ENCODE data around the gene CHPF.

CHPF gene, protein sequence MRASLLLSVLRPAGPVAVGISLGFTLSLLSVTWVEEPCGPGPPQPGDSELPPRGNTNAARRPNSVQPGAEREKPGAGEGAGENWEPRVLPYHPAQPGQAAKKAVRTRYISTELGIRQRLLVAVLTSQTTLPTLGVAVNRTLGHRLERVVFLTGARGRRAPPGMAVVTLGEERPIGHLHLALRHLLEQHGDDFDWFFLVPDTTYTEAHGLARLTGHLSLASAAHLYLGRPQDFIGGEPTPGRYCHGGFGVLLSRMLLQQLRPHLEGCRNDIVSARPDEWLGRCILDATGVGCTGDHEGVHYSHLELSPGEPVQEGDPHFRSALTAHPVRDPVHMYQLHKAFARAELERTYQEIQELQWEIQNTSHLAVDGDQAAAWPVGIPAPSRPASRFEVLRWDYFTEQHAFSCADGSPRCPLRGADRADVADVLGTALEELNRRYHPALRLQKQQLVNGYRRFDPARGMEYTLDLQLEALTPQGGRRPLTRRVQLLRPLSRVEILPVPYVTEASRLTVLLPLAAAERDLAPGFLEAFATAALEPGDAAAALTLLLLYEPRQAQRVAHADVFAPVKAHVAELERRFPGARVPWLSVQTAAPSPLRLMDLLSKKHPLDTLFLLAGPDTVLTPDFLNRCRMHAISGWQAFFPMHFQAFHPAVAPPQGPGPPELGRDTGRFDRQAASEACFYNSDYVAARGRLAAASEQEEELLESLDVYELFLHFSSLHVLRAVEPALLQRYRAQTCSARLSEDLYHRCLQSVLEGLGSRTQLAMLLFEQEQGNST

DNA sequence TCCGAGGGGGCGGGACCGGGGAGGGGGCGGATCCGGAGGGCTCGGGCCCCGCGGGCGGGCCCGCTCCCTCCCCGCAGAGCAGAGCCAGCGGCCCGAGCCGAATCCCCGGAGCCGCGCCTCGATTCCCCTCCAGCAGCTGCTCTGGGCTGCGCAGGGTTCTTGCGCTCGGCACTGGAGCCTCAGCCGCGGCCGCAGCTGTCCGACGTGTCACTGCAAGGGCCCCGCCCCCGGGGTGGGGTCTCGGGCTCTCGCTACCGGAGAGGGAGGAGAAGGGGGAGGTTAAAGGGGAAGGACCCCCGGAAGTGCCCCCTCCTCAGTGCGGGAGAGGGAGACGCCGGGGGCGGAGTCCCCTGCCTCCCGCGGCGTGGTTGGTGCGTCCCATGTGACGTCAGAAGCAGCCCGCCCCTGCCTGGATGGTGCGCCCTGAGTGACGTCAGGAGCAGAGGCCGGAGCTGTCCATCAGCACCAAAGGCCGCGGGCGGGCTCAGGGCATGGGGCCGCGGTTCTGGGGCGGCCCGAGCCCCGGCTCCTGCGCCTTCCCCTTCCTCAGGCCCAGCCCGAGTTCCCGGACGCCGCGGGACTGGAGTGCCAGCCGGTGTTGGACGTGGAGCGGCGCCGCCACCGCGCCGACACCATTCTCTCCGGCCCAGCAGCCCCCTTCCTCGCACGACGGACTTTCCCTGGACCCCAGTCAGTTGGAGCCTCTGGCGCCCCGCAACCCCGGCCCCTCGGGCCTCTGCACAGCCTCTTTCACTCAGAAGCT is at the start of gene CHPF, which contains the start of gene TMEM198:
TSS of gene CHPF (minus strand) at position 214 of the 763 bp plus-strand sequence. CDS start 271 bp downstream, outside the sequence.
TSS of gene TMEM198 (plus strand) at position 433 of the 763 bp plus-strand sequence. CDS start 700 bp downstream, outside the sequence.
- peak; percentile 79 for DNase-seq (ENCODE audit: low read depth)

DNA sequence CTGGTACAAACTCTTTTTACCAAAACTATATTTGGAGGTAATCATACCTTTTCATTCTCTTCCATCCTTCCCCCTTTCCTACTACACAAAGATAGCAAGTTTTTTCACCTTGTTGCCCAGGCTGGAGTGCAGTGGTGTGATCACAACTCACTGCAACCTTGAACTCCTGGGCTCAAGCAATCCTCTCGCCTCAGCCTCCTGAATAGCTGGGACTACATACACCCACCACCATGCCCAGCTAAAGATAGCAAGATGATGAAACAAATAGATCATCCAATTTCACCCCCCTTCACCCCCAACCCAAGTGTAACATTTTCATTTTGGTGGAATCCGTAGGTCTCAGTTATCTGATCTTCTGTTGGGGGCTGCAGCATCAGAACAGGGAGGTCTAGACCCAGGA is 49.5 kb upstream of the CHPF start:
- DNase-seq (ENCODE audit: low read depth): no peak

DNA sequence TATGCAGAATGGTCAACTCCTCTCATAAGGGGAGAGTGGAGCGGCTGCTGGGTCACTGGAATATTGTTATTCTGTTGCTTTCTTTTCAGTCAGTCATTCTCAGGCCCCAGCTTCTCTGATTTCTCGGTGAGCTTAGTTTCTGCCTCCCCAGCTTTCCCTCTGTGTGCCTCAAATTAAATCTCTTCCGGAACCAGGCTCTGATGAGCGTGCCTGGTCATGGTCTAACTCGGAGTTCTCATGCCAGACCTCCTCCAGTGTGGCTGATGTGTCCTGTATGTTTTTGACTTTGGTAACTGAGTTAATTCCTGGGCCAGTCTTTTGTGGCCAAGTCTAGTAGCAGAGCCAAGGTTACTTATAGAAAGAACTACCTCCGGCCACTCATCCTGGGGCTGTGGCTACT is 49.1 kb upstream of the CHPF start:
- no peak for DNase-seq (ENCODE audit: low read depth)

DNA sequence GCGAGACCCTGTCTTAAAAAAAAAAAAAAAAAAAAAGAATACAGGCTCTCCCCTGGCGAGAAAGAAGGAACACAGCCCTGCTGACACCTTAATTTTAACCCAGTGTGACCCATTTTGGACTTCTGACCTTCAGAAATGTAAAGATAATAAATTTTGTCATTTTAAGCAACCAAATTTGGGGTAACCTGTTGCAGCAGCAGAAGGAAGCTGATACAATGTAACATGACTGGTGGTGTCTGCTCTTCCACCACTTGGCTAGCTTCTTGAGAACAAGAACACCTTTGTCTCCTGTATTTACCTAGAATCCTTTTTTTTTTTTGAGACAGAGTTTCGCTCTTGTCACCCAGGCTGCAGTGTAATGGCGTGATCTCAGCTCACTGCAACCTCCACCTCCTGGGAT is 47.5 kb upstream of the CHPF start:
- DNase-seq (ENCODE audit: low read depth): no peak

DNA sequence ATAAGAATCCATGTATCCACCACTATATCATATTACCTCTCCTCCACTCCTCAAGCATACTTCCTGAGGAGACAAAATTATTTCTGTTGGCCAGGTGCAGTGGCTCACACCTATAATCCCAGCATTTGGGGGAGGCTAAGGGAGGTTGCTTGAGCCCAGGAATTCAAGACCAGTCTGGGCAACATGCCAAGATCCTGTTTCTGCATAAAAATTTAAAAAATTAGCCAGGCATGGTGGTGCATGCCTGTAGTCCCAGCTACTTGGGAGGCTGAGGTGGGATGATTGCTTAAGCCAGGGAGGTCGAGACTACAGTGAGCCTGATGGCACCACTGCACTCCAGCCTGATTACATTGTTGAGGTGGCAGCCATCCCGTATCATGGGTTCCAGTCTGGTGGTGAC is 37.7 kb upstream of the CHPF start:
- DNase-seq (ENCODE audit: low read depth): no peak

DNA sequence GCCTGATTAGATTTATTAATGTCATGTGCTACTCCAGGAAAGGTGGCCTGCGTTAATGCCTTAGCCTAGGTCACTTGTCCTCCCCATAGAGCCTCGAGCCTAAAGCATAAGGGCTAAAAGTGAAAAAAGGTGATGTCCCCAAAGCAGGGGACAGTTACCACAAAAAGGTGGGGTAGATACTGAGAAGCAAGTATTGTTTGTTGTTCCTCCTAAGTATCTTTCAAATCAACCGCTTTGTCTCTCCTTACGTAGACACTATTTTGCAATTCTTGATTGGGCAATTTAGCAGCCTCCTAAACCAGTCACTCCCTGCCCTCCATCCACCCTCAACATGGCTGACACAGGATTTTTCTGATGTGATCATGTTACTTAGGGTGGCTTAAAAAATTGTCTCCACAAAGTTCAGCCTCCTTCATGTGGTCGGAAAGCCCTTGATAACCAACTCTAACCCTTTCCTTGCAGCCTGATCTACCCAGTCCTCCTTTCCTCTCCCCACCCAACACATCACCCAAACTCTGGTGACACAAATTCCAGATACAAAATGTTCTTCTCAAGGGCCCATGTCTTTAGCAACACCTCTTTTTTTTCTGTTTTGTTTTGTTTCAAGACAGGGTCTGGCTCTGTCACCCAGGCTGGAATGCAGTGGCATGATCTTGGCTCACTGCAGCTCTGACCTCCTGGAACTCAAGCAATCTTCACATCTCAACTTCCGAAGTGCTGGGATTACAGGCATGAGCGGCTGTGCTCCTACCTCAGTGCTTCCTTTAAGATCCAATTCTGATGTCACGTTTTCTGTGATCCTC is 35.4 kb upstream of the CHPF start:
- DNase-seq (ENCODE audit: low read depth): no peak

DNA sequence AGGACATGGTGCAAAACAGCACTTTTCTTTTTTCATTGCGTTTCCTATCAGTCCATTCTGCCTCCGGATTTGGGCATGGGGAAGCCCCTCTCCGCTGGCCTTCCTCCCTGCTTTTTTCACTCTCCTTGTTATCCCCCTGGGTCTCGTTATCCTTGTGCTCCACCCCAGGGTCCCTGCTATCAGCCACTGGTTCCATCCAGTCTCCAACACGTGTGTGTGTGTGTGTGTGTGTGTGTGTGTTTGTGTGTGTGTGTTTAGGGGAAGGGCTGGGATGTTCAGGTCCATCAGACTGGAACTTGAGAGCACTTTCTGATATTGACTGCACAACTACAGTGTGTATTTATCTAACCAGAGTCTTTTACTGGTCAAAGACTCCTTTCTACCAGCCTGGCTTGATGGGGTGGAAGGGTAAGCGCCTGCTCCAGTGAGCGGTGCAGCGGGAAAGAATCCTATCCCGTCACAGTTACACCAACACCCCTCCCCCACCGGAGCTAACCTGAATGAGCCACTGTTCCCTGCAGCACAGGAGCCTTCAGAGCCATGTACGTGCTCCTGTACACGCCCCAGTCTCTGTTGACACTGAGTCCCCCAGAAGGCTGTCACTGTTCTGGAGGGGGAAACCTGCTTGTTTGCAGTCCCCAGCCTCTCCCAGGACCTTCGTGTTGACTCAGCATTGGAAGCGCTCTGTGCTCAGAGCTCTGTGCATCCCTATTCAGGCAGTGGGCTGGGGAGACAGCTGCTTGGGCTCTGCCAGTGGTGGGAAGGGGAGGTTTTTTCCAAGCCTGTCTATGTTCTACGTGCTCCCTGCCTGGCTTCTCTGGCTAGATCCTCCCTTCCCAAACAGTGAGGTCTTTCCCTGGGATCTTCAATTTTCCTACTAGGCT is 33.1 kb upstream of the CHPF start:
- no peak for DNase-seq (ENCODE audit: low read depth)

DNA sequence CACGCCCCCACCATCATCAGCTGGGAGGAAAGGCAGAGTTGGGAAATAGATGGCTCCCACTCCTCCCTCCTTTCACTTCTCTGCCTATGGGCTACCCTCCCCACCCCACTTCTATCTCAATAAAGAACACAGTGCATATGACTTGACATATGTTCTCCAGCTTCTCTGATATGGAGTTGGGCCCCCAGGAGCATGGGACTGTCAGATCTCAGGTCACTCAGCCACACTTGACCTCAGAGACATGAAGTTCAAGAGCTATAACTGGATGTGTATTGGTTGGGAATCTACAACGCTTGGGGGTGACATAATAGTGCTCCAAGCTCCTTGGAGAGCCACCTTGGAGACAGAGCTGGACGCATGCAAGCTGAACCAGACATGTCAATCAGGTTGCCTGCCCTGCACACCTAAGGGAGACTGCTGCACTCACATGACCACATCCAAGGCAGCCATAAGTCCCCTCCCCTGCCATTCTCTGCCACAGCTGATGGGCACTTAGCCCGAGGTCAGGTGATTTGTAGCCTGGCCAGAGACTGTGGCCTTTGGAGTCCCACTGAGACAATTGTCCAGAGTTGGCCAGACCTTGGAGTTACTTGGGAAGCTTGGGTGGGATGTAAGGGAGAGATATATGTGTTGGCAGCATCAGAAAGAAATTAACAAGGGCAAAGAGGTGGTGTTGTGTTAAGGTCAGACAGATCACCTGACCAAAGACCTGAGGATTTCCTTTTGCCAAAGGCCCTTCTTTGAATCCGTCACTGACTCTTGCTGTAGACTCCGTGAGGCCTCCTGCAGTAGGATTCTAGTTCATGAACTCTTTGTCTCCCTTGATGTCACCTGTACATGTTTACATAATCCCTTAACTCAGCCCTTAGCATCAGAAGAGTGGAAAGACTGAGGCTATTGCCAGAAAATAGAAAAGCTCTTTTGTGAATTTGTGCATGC is 32.2 kb upstream of the CHPF start:
- DNase-seq (ENCODE audit: low read depth): no peak

DNA sequence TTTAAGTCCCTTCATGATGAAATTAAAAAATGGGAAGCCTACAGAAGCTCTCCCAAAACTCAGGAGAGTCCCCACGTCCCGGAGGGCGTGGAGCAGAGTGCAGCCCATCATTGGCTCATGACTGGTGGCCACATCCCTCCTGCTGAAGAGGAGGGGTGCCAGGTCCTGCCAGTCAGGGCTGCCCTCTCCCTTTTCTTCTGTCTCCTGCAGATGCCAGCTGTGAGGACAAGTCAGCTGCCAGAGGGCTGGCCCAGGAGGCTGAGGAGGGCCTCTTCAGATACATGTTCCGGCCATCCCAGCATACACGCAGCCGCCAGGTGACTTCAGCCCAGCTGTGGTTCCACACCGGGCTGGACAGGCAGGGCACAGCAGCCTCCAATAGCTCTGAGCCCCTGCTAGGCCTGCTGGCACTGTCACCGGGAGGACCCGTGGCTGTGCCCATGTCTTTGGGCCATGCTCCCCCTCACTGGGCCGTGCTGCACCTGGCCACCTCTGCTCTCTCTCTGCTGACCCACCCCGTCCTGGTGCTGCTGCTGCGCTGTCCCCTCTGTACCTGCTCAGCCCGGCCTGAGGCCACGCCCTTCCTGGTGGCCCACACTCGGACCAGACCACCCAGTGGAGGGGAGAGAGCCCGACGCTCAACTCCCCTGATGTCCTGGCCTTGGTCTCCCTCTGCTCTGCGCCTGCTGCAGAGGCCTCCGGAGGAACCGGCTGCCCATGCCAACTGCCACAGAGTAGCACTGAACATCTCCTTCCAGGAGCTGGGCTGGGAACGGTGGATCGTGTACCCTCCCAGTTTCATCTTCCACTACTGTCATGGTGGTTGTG is 31.1 kb upstream of the CHPF start:
- no peak for DNase-seq (ENCODE audit: low read depth)

DNA sequence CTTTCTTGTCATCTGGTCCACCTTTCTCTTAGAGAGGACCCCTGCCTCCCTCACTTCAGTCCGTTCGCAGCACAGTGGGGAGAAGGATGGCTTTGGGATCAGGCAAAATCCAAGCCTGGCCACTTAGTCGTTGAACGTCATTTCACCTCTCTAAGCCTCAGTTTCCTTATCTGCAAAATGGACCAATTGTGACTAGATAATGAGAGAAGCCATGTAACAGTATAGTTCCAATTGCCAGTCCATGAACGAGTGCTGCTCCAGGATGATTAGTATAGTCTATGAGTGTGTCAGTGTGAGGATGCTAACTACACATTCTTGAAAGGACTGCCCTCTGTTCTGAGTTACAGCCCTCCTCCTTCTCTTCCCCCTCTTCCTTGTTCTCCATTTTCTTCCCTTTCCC is 29.6 kb upstream of the CHPF start:
- no peak for DNase-seq (ENCODE audit: low read depth)

DNA sequence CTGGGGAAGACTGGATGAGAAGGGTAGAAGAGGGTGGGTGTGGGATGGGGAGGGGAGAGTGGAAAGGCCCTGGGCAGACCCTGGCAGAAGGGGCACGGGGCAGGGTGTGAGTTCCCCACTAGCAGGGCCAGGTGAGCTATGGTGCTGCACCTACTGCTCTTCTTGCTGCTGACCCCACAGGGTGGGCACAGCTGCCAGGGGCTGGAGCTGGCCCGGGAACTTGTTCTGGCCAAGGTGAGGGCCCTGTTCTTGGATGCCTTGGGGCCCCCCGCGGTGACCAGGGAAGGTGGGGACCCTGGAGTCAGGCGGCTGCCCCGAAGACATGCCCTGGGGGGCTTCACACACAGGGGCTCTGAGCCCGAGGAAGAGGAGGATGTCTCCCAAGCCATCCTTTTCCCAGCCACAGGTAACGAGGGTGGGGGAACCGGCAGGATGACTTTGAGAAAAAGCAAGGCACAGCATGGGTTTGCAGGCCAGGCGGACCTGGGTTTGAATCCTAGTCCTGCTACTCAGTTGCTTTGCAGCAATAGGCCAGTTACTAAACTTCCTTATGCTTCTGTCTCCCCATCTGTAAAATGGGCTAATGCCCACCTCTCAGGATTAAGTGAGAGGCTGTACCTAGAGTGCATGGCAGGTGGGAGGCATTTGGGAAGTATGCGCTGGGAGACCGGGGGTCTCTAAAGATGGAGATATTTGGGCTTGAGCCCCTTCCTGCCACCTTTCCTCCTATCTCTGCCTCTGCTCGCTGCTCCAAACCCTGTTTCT is 28.8 kb upstream of the CHPF start, which contains the start of gene INHA:
TSS of gene INHA (plus strand) at position 74 of the 765 bp plus-strand sequence. CDS start at position 139, 65 bp downstream.
- DNase-seq (ENCODE audit: low read depth): no peak

DNA sequence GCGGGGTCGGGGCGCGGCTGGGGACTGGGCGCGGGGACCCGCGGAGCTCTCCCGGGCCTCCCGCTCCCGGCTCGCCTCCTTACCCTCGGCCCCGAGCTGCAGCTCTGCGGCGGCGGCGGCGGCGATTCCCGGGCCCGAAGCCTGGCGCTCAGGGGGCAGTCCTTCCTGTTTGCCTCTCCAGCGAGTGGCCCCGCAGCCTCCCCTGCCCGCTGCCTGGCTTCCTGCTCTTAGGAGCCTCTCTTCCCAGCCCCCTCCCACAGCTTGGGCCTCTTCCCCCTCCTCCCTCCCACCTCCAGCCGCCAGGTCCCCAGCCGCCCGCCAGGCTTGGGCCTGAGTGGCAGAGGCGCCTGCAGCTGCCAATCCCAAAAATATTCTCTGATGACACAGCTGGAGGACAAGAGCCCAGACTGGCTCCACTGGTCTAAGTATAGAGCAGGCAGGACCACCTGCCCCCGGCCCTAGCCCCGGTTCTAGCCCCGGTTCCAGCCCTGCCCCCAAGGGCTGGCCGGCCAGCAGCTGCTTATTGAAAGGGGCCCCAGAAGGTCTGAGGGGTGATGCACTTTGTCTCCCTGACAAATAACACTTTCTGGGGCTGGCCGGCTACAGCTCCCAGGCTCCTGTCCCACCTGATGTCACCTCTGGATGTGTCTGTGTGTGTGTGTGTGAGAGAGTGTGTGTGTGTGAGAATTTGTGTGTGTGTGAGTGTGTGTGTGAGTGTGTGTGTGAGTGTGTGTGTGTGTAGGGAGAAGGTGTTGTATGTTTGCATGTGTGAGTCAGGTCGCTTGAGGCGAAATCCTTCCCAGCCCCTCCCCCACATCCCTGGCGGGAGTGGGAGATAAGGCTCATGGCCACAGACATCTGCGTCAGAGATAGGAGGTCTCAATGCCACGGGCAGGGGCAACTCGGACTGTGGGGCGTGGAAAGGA is 28.0 kb upstream of the CHPF start, which contains the start of gene OBSL1:
TSS of gene OBSL1 (minus strand) at position 229 of the 926 bp plus-strand sequence. CDS start 307 bp downstream, outside the sequence.
- DNase-seq (ENCODE audit: low read depth): no peak

DNA sequence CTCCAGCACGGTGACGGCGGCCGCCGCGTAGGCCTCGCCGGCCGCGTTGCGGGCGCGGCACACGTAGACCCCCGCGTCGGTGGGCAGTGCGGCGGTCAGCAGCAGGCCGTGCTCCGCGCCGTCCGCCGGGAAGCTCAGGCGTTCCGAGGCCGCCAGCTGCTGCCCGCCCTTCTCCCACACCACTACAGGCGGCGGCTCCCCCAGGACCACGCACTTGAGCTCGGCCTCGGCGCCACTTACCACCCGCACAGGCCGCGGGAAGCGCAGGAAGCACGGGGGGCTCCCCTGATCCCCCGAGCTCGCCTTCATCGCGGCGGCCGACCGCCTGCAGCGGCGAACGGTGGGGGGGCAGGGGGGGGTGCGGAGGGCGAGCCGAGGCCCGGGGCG is 27.3 kb upstream of the CHPF start:
- DNase-seq (ENCODE audit: low read depth): no peak

DNA sequence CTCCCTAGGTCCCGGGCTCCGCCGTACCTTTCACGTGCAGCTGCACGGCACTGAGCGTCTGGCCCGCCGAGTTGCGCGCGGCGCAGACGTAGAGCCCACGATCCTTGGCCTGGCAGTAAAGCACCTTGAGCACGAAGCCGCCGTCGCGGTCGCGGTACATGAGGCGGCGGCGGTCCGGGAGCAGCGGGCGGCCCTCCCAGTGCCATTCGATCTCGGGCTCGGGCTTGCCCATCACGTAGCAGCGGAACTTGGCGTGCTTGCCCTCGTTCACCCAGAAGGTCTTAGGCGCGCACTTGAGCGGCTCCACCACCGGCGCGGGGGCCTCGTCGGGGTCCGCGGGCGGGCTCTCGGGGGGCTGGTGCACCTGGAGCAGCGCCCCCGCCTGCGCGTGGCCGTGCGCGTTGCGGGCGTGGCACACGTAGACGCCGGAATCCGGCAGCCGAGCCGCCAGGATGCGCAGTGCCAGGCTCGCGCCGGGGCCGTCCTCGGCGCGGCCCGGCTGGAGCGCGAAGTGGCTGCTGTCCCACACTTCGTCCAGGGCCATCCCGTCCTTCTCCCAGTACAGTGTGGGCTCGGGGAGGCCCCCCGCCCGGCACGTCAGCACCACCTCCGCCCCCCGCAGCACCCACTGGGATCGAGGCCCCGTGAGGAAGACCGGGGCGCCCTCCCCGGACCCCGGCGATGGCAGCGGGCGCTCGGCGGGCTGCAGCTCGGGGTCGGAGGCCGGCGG is 26.8 kb upstream of the CHPF start:
- DNase-seq (ENCODE audit: low read depth): no peak

DNA sequence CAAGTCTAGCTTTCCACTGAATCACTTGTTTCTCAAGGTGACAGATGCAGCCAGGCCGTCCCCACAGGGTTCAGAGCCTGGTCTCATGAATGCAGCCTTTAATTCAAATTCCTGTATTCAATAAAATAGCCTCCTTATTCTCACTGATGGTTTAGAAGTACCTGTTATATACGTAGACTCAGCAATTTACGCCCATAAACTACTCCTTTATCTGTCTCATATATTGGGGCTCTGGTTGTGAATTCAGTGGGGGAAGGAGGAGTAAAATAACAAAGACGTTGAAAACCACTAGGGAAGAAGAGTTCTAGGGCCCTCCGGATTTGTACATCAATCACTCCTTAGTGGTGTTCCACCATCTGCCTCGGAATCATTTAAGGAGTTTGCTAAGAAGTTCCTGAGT is 26.0 kb upstream of the CHPF start:
- no peak for DNase-seq (ENCODE audit: low read depth)

DNA sequence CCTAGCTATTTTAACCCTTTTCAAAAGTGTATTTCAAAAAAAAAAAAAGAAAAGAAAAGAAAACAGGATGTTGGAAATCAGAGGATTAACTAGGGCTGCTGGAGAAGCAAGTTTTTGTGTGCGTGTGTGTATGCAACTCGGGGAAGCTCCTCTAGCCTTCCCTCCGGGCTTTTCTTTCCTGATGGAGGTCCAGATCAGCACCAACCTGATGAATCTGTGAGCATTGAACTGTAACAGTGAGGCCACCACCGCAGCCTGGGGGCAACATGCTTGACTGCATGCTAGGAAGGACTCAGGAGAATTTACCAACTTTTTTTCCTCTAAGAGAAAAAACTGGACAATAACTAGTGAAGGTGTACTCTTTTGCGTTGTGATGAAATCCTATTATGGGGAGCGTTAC is 25.4 kb upstream of the CHPF start:
- no peak for DNase-seq (ENCODE audit: low read depth)

Measured in stimulated activated CD8-positive, alpha-beta memory T cell treated with anti-CD3 and anti-CD28 coated beads, Interleukin-15, amount 100 ng/mL, for 24 hours (primary cell).